Breast epithelium (tissue), 3 donors: ENCODE results near the gene NR5A2.

Experiments used
- POLR2AphosphoS5 ChIP-seq, 3 donors: sonication (generic); formaldehyde crosslinking; IDR thresholded peaks; one replicate each; pipeline ENCODE4 v1.6.1; 2017; ENCODE audit warnings: antibody characterized with exemption in 3 of 3
- TF ChIP-seq, protein P1 (sequence below), 3 donors: fragments of 450-650 bp; IDR thresholded peaks; one replicate each; pipeline ENCODE4 v1.5.1; 2016 to 2017; ENCODE audit warnings: antibody characterized with exemption in 3 of 3, mild to moderate bottlenecking in 3 of 3, moderate library complexity in 3 of 3

DNA sequence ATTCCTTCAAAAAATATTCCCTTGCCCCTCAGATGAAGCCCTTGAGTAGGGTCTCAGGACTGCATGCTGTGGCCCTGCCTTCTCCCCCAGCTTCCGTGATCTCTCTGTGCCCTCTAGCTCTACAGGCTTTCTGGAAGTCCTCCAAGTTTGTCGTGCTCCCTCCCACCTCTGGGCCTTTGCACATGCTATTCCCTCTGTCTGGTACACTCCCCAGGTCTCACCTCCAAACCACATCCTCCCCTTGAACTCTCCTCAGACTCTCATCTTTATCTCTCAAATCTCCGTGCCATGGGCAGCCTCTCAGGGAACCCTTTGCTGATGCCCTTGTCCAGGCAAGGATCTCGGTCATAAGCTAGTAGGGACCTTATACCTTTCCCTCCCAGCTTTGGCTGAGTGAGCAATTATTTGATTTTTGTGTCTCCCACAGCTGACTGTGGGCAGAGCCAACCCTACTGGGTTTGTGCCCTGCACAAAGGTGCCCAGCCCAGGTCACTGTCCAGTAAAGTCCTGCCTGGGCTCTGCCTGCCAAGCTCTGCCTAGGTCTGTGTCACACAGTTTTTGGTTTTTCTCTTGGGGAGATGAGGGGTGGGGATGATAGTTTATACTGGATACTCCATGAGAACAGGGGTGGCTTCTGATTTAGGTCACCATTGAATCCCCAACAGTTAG, 194.2 kb downstream of the NR5A2 start:
- TF ChIP-seq, protein P1, sequence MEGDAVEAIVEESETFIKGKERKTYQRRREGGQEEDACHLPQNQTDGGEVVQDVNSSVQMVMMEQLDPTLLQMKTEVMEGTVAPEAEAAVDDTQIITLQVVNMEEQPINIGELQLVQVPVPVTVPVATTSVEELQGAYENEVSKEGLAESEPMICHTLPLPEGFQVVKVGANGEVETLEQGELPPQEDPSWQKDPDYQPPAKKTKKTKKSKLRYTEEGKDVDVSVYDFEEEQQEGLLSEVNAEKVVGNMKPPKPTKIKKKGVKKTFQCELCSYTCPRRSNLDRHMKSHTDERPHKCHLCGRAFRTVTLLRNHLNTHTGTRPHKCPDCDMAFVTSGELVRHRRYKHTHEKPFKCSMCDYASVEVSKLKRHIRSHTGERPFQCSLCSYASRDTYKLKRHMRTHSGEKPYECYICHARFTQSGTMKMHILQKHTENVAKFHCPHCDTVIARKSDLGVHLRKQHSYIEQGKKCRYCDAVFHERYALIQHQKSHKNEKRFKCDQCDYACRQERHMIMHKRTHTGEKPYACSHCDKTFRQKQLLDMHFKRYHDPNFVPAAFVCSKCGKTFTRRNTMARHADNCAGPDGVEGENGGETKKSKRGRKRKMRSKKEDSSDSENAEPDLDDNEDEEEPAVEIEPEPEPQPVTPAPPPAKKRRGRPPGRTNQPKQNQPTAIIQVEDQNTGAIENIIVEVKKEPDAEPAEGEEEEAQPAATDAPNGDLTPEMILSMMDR (IDR thresholded peaks at IDR 0.05), result no peak
- TF ChIP-seq POLR2AphosphoS5 (IDR thresholded peaks at IDR 0.05), result no peak
